ENCODE measurements around the gene CREB3L2. TPM values are rescaled to one million over a fixed set of nuclear protein-coding genes. Genes with fewer than 3 reads are reported as not detected.
"Not testable (repeated sequence)": the region's sequence is repeated elsewhere in the genome, so short reads cannot be mapped to it uniquely, and the experiment has no call there.

The CREB3L2 gene
- total RNA-seq, 1 experiment from 2014 or later, result 4.1 TPM

DNA sequence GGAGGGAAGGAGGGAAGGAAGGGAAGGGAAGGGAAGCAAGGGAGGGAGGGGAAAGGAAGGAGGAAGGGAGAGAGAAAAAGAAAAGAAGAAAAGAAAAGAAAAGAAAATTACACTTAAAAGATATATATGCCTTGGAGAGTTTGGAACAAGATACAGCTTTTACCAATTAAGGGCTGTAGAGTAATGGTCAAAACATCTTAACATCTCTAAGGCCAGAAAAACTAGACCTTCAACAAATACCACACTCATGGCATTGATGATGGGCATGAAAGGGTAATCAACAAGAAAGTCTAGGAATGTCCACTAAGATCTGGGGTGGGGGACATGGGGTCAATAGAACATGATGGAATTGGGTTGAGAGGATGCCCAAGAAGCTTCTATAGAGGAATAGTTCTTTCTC, 74.5 kb downstream of the CREB3L2 start:
- no peak for DNase-seq (ENCODE audit: low spot score)
- in situ Hi-C loops (cut with HindIII; ENCODE audit: low sequenced_read_pairs), result no loop called here

DNA sequence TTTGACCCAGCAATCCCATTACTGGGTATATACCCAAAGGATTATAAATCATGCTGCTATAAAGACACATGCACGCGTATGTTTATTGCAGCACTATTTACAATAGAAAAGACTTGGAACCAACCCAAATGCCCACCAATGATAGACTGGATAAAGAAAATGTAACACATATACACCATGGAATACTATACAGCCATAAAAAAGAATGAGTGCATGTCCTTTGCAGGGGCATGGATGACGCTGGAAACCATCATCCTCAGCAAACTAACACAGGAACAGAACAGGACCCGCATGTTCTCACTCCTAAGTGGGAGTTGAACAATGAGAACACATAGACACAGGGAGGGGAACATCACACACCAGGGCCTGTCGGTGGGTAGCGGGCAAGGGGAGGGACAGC, 75.7 kb downstream of the CREB3L2 start:
- in situ Hi-C loops (cut with HindIII; ENCODE audit: low sequenced_read_pairs); DNase-seq (ENCODE audit: low spot score): not testable (repeated sequence)

DNA sequence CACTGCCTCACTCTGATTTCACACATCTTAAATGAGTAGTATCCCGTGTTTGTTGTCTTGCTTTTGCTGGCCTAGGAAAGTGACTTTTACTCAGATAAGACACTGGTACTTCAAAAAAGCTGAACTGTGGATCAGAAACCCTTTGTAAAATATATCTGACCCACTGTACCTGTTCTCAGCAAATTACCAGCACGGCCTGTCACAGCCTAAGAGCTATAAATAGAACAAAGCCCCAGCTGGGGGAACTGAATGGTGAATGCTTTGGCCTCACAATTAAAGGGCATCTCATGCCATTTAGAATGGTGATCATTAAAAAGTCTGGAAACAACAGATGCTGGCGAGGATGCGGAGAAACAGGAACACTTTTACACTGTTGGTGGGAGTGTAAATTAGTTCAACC, 76.1 kb downstream of the CREB3L2 start:
- in situ Hi-C loops (cut with HindIII; ENCODE audit: low sequenced_read_pairs), result no loop called here
- DNase-seq (ENCODE audit: low spot score), result no peak

GRCh38 chr7:137925091-137925490, 76.8 kb downstream of the CREB3L2 start:
- DNase-seq (ENCODE audit: low spot score), result no peak
- in situ Hi-C loops (cut with HindIII; ENCODE audit: low sequenced_read_pairs), result no loop called here

DNA sequence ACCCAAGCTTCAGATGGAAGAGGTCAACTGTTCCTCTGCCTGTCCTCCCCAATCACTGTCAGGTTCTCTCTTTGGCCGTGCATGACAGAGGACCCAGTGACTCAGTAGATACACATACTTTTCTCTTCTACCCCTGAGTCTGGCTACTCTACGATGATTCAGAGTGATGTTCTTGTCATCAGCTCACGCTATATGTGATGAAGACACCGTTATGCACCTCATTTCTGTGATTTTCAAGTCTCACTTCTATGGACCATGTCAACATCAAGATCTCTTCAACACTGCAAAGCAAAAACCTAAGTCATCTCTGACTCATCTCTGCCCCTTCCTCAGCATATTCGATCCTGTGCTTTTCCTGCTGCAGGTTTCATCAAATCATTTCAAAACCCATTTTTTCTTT, 78.5 kb downstream of the CREB3L2 start:
- no peak for DNase-seq (ENCODE audit: low spot score)
- in situ Hi-C loops (cut with HindIII; ENCODE audit: low sequenced_read_pairs), result no loop called here

- no peak for DNase-seq (ENCODE audit: low spot score)
- in situ Hi-C loops (cut with HindIII; ENCODE audit: low sequenced_read_pairs), result no loop called here
These were observed 81.1 kb downstream of the CREB3L2 start for GRCh38 chr7:137920637-137921399.

DNA sequence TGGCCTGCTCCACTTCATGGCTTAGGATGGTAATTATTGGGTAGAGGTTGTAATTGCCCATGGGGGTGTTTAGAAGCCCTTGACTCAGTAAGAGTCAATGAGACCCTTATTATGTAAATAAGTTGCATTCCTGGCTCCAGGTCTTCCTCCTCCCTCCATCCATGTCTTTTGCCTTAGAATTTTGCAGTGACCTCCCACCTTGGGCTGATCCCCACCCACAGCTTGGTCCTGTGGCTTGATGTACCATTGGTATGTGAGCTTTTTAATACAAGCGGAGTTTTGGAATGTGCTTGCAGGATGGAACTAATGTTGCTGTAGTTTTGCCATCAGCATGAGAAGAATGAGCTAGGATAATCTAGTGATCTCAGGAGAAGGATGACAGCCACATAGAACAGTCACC, 81.9 kb downstream of the CREB3L2 start:
- no peak for DNase-seq (ENCODE audit: low spot score)
- in situ Hi-C loops (cut with HindIII; ENCODE audit: low sequenced_read_pairs), result no loop called here

DNA sequence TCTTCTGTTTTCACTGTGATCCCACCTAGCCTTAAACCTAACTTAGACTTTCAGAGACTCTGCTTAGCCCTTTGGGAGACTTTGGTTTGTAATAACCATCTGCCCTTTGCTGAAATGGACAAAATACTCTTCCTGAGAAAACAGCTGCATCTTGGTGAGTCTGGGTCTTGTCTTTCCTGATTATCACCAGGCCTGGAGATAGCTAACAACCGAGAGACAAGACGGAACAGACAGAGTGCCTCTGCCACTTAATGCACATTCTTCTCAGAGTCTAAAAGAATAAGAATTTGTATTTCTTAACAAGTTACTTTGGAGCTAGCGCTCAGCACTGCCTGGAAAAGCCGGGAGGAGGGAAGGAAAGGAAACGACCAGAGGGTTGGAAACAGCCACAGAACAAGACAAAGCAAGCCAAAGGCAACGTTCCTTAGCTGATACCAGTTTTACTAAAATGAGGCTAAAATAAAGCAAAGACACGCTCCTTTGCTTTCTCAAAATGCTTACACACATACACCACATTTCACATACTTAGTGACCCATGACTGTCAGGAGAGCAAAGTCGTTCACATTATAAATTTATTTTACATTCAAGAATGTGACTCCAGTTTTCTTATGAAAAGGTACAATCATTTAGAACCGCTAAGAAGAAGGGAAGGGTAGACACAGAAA, 84.8 kb downstream of the CREB3L2 start:
- no peak for DNase-seq (ENCODE audit: low spot score)
- in situ Hi-C loops (cut with HindIII; ENCODE audit: low sequenced_read_pairs), result no loop called here

DNA sequence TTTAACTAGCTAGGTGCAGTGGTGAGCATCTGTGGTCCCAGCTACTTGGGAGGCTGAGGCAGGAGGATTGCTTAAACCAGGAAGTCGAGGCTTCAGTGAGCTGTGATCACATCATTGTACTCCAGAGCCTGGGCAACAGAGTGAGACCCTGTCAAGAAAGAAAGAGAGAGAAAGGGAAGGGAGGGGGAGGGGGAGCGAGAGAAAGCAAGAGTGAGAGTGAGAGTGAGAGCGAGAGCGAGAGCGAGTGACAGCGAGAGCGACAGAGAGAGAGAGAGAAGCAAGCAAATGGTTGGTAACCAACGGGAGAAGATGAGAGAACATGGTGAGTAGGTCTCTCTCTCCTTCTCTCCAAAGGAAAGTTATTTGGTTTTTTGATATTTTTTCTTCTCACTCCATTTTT, 85.3 kb downstream of the CREB3L2 start:
- in situ Hi-C loops (cut with HindIII; ENCODE audit: low sequenced_read_pairs), result no loop called here
- DNase-seq (ENCODE audit: low spot score), result no peak

GRCh38 chr7:137915266-137915665, 86.6 kb downstream of the CREB3L2 start:
- no peak for DNase-seq (ENCODE audit: low spot score)
- in situ Hi-C loops (cut with HindIII; ENCODE audit: low sequenced_read_pairs), result no loop called here

GRCh38 chr7:137913985-137914384, 87.9 kb downstream of the CREB3L2 start:
- in situ Hi-C loops (cut with HindIII; ENCODE audit: low sequenced_read_pairs), result no loop called here
- no peak for DNase-seq (ENCODE audit: low spot score)

DNA sequence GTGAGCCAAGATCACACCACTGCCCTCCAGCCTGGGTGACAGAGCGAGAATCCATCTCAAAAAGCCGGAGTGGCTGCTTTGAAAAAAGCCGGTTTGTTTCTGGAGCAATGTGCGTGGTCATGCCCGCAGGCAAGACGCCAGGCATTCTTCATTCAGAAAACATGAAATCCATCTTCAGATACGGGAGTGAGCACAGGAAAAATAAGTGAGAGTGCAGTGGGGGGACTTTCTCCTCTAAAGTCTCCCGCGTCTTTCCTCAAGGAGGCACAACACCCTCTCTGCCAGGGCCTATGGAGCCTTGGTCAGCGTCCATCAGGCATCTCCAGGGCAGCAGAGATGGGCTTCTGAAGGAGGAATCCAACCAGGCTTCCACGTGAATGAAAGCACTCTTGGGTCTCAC, 92.8 kb downstream of the CREB3L2 start:
- in situ Hi-C loops (cut with HindIII; ENCODE audit: low sequenced_read_pairs), result no loop called here
- DNase-seq (ENCODE audit: low spot score), result no peak

GRCh38 chr7:137908106-137908505, 93.8 kb downstream of the CREB3L2 start:
- DNase-seq (ENCODE audit: low spot score), result no peak
- in situ Hi-C loops (cut with HindIII; ENCODE audit: low sequenced_read_pairs), result no loop called here

- DNase-seq (ENCODE audit: low spot score); in situ Hi-C loops (cut with HindIII; ENCODE audit: low sequenced_read_pairs): not testable (repeated sequence)
These were observed 95.2 kb downstream of the CREB3L2 start for GRCh38 chr7:137906636-137907035.

GRCh38 chr7:137904833-137905232, 97.1 kb downstream of the CREB3L2 start:
- DNase-seq (ENCODE audit: low spot score), result no peak
- in situ Hi-C loops (cut with HindIII; ENCODE audit: low sequenced_read_pairs), result no loop called here

GRCh38 chr7:137903382-137904169, 98.3 kb downstream of the CREB3L2 start:
- in situ Hi-C loops (cut with HindIII; ENCODE audit: low sequenced_read_pairs), result no loop called here

DNA sequence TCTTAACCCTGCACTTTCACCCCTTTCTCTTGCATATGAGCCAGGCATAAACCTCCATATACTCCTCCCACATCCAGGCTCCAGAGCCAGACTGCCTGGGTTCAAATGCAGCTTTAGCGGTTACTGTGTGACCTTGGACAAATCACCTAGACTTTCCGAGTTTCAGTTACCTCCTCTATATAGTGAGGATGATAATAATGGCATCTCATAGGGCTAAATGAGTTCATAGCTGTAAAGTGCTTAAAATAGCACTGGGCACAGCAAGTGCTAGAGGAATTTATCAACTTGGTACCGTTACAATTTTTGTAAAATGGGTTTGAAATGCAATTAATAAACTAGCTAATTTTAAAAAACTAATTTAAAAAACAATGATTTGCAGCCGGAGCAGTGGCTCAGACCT, 101.7 kb downstream of the CREB3L2 start:
- DNase-seq (ENCODE audit: low spot score), result no peak
- in situ Hi-C loops (cut with HindIII; ENCODE audit: low sequenced_read_pairs), result no loop called here

More at GRCh38 chr7:137903382-137904169, 98.3 kb downstream of the CREB3L2 start:
- DNase-seq (ENCODE audit: low spot score), result peak; percentile 81

DNA sequence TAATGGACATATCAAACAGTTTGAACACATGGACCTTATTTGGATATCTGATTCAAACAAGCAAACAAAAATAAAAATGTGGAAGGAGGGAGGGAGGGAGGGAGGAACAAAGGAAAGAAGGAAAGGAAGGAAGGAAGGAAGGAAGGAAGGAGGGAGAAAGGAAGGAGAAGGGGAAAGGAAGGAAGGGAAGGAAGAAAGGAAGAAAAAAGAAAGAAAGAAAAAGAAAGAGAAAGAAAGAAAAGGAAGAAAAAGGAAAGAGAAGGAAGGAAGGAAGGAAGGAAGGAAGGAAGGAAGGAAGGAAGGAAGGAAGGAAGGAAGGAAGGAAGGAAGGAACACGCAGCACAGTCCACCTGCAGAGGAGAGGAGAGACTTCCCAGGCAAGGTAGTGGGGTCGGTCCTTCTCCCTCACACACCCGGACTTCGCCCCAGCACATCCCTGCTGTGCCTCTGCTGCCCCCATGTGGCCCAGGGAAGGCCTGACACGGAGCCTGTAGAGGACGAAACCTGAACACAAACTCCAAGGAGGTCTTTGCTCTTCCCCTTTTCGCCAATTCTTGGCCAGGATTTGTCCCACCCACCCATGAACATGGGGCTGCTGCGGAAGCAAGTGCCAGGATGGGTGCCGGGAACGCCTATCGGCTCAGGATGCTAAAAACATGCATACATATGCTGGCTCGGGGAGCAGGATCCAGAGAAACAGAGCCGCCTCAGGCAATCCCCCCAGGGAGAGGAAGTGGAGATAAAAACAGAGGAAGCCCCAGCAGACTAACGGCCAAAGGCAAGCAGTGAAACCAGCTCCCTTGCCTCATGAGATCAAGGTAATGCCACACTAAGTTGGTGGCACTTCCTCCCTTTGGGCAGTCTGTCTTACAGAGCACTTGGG, 102.8 kb downstream of the CREB3L2 start:
- DNase-seq (ENCODE audit: low spot score), result peak; percentile 82
- in situ Hi-C loops (cut with HindIII; ENCODE audit: low sequenced_read_pairs), result no loop called here

Measured in G401 (cell line).